KBM-7 (cell line): ENCODE data around the gene HMCN1.
"Not testable (repeated sequence)": the region's sequence is repeated elsewhere in the genome, so short reads cannot be mapped to it uniquely, and the experiment has no call there.

Experiments
- DNase-seq: peaks from one replicate; pipeline ENCODE4 v3.0.0-alpha.2; 2015
- in situ Hi-C: fragments of 300-500 bp; cut with MboI; formaldehyde crosslinking; loops from 2 replicates; pipeline ENCODE4 v1.14.3; 2020; ENCODE audit warnings: low sequenced_read_pairs, low pct_unique_long_range_greater_than_20kb, mixed read lengths

Gene HMCN1

GRCh38 chr1:186194107-186194756, 460.0 kb downstream of the HMCN1 start:
- in situ Hi-C loops = no loop called here

GRCh38 chr1:186195377-186195931, 461.3 kb downstream of the HMCN1 start:
- DNase-seq = no peak
- in situ Hi-C loops = no loop called here

More at GRCh38 chr1:186194107-186194756, 460.0 kb downstream of the HMCN1 start:
- no peak for DNase-seq

GRCh38 chr1:186202271-186202764, 468.1 kb downstream of the HMCN1 start:
- no peak for DNase-seq
- in situ Hi-C loops = no loop called here

GRCh38 chr1:186202776-186203175, 468.6 kb downstream of the HMCN1 start:
- DNase-seq = no peak
- in situ Hi-C loops = no loop called here

GRCh38 chr1:186206048-186206570, 471.9 kb downstream of the HMCN1 start:
- no peak for DNase-seq
- in situ Hi-C loops = no loop called here

GRCh38 chr1:186207391-186208085, 473.3 kb downstream of the HMCN1 start:
- in situ Hi-C loops = no loop called here
- no peak for DNase-seq

- no peak for DNase-seq
- in situ Hi-C loops = no loop called here
Measured at GRCh38 chr1:186208405-186209129, 474.4 kb downstream of the HMCN1 start.

GRCh38 chr1:186210258-186210657, 476.1 kb downstream of the HMCN1 start:
- DNase-seq = no peak
- in situ Hi-C loops = no loop called here

GRCh38 chr1:186211583-186211982, 477.4 kb downstream of the HMCN1 start:
- DNase-seq, in situ Hi-C loops: not testable (repeated sequence)

- in situ Hi-C loops = no loop called here
- peak; percentile 48 for DNase-seq
Measured at GRCh38 chr1:186212568-186213224, 478.5 kb downstream of the HMCN1 start.

- in situ Hi-C loops = no loop called here
- no peak for DNase-seq
Measured at GRCh38 chr1:186213225-186213607, 479.0 kb downstream of the HMCN1 start.

- in situ Hi-C loops = no loop called here
- no peak for DNase-seq
Measured at GRCh38 chr1:186214791-186215190, 480.6 kb downstream of the HMCN1 start.

- in situ Hi-C loops = no loop called here
- no peak for DNase-seq
Measured at GRCh38 chr1:186215636-186216035, 481.4 kb downstream of the HMCN1 start.

- DNase-seq = no peak
- in situ Hi-C loops = no loop called here
Measured at GRCh38 chr1:186218654-186219352, 484.6 kb downstream of the HMCN1 start.

GRCh38 chr1:186220067-186220466, 485.9 kb downstream of the HMCN1 start:
- in situ Hi-C loops = no loop called here
- no peak for DNase-seq

- in situ Hi-C loops = no loop called here
- no peak for DNase-seq
Measured at GRCh38 chr1:186220911-186221310, 486.7 kb downstream of the HMCN1 start.

- in situ Hi-C loops = no loop called here
- peak; percentile 3 for DNase-seq
Measured at GRCh38 chr1:186225096-186225495, 490.9 kb downstream of the HMCN1 start.

GRCh38 chr1:186228749-186229148, 494.6 kb downstream of the HMCN1 start:
- DNase-seq = no peak
- in situ Hi-C loops = no loop called here
